ENCODE data around the gene MOV10. TPM values are rescaled to one million over a fixed set of nuclear protein-coding genes. Genes with fewer than 3 reads are reported as not detected.

MOV10 gene
- total RNA-seq, 1 donor from 2014 or later: 74.9 TPM

GRCh38 chr1:112702420-112703261, 28.2 kb downstream of the MOV10 start:
- DNase-seq (ENCODE audit: low read depth, low spot score): no peak
- Mint-ChIP-seq H3K27ac (ENCODE audit: unreplicated experiment) (peak overlapping the region; percentile 65), H3K4me1 (peaks cover 71% of the 10 kb centered on the region), H3K36me3 (ENCODE audit: low read depth) (peaks cover 7% of the 10 kb centered on the region), H3K9me3 (no peaks in the 10 kb centered on the region), H3K27me3 (ENCODE audit: low read depth) (peaks cover 6% of the 10 kb centered on the region), H3K4me3 (peak overlapping the region; percentile 78)
- no peak for TF ChIP-seq CTCF (conservative IDR thresholded peaks at IDR 0.05)

- peaks cover 7% of the 10 kb centered on the region for H3K36me3 Mint-ChIP-seq (ENCODE audit: low read depth)
- H3K4me3 Mint-ChIP-seq: peak overlapping the region; percentile 94
- peaks cover 77% of the 10 kb centered on the region for H3K4me1 Mint-ChIP-seq
- TF ChIP-seq CTCF (conservative IDR thresholded peaks at IDR 0.05): no peak
- peaks cover 8% of the 10 kb centered on the region for H3K27me3 Mint-ChIP-seq (ENCODE audit: low read depth)
- H3K9me3 Mint-ChIP-seq: no peaks in the 10 kb centered on the region
- no peak for DNase-seq (ENCODE audit: low read depth, low spot score)
- H3K27ac Mint-ChIP-seq (ENCODE audit: unreplicated experiment): no peak overlapping the region
These were observed 29.2 kb downstream of the MOV10 start for GRCh38 chr1:112703706-112704105.

- DNase-seq (ENCODE audit: low read depth, low spot score): no peak
- TF ChIP-seq CTCF (conservative IDR thresholded peaks at IDR 0.05): no peak
- Mint-ChIP-seq H3K27me3 (ENCODE audit: low read depth) (peaks cover 12% of the 10 kb centered on the region), H3K36me3 (ENCODE audit: low read depth) (peaks cover 6% of the 10 kb centered on the region), H3K9me3 (no peaks in the 10 kb centered on the region), H3K27ac (ENCODE audit: unreplicated experiment) (peak overlapping the region; percentile 83), H3K4me1 (peaks cover 74% of the 10 kb centered on the region), H3K4me3 (peak overlapping the region; percentile 94)
These were observed 30.0 kb downstream of the MOV10 start for GRCh38 chr1:112704391-112704933.

- no peak for TF ChIP-seq CTCF (conservative IDR thresholded peaks at IDR 0.05)
- no peaks in the 10 kb centered on the region for H3K9me3 Mint-ChIP-seq
- peak; percentile 68 for DNase-seq (ENCODE audit: low read depth, low spot score)
- H3K27ac Mint-ChIP-seq (ENCODE audit: unreplicated experiment): peak overlapping the region; percentile 83
- H3K36me3 Mint-ChIP-seq (ENCODE audit: low read depth): peaks cover 3% of the 10 kb centered on the region
- peak overlapping the region; percentile 94 for H3K4me3 Mint-ChIP-seq
- peaks cover 16% of the 10 kb centered on the region for H3K27me3 Mint-ChIP-seq (ENCODE audit: low read depth)
- peaks cover 68% of the 10 kb centered on the region for H3K4me1 Mint-ChIP-seq
These were observed 30.6 kb downstream of the MOV10 start for GRCh38 chr1:112704934-112705627.

GRCh38 chr1:112706505-112707220, 32.2 kb downstream of the MOV10 start, which contains the start of gene RHOC:
Gene RHOC (minus strand): TSS chr1:112707127. CDS start chr1:112703799, 3,328 bp downstream.
- no peak for TF ChIP-seq CTCF (conservative IDR thresholded peaks at IDR 0.05)
- peak within 1 kb of the TSS; percentile 94 for H3K4me3 Mint-ChIP-seq
- no peak within 1 kb of the TSS for H3K27ac Mint-ChIP-seq (ENCODE audit: unreplicated experiment)
- no peaks in the 10 kb centered on the region for H3K9me3 Mint-ChIP-seq
- peaks cover 55% of the 10 kb centered on the region for H3K4me1 Mint-ChIP-seq
- H3K36me3 Mint-ChIP-seq (ENCODE audit: low read depth): no peaks in the 10 kb centered on the region
- H3K27me3 Mint-ChIP-seq (ENCODE audit: low read depth): peaks cover 25% of the 10 kb centered on the region
- DNase-seq (ENCODE audit: low read depth, low spot score): peak; percentile 59

Data from neural crest cell (in vitro differentiated cells).